ENCODE data around the gene P4HB. TPM values are rescaled to one million over a fixed set of nuclear protein-coding genes. Genes with fewer than 3 reads are reported as not detected.
"Not testable (repeated sequence)": the region's sequence is repeated elsewhere in the genome, so short reads cannot be mapped to it uniquely, and the experiment has no call there.

The P4HB gene
- total and polyA plus RNA-seq, 4 donors = 143 to 443 (median 283) TPM

- no peak overlapping the region for H3K4me3 ChIP-seq (ENCODE audit: low read depth, low read length)
- no peaks in the 10 kb centered on the region for H3K27me3 ChIP-seq (ENCODE audit: control insufficient read depth, insufficient read depth, low read length)
- H3K4me1 ChIP-seq (ENCODE audit: control insufficient read depth, insufficient read depth, low read length) = no peaks in the 10 kb centered on the region
- 74% methylated on average over 38 of the region's 40 CpGs for WGBS (ENCODE audit: insufficient coverage)
- H3K36me3 ChIP-seq (ENCODE audit: control insufficient read depth, insufficient read depth, low read length) = peaks cover 54% of the 10 kb centered on the region
- H3K9me3 ChIP-seq (ENCODE audit: control insufficient read depth, insufficient read depth, low read length) = no peaks in the 10 kb centered on the region
- no peak overlapping the region for H3K27ac ChIP-seq (ENCODE audit: low read depth, low read length)
- no peak for DNase-seq (ENCODE audit: low read depth in 4 of 6, low spot score in 6 of 6)
Measured at GRCh38 chr17:81840826-81841778, 19.2 kb downstream of the P4HB start.

- H3K36me3 ChIP-seq (ENCODE audit: control insufficient read depth, insufficient read depth, low read length) = peaks cover 43% of the 10 kb centered on the region
- not testable (repeated sequence) for H3K4me1 ChIP-seq (ENCODE audit: control insufficient read depth, insufficient read depth, low read length); H3K4me3 ChIP-seq (ENCODE audit: low read depth, low read length); H3K27me3 ChIP-seq (ENCODE audit: control insufficient read depth, insufficient read depth, low read length); H3K27ac ChIP-seq (ENCODE audit: low read depth, low read length); DNase-seq (ENCODE audit: low read depth in 4 of 6, low spot score in 6 of 6); H3K9me3 ChIP-seq (ENCODE audit: control insufficient read depth, insufficient read depth, low read length)
- WGBS (ENCODE audit: insufficient coverage) = 83% methylated on average over 5 of the region's 5 CpGs
Measured at GRCh38 chr17:81840059-81840458, 20.3 kb downstream of the P4HB start.

GRCh38 chr17:81839301-81839700 lies 21.0 kb downstream of the P4HB start:
- no peak for DNase-seq (ENCODE audit: low read depth in 4 of 6, low spot score in 6 of 6)
- peaks cover 4% of the 10 kb centered on the region for H3K4me1 ChIP-seq (ENCODE audit: control insufficient read depth, insufficient read depth, low read length)
- no peak overlapping the region for H3K4me3 ChIP-seq (ENCODE audit: low read depth, low read length)
- H3K27me3 ChIP-seq (ENCODE audit: control insufficient read depth, insufficient read depth, low read length) = no peaks in the 10 kb centered on the region
- 78% methylated on average over 12 of the region's 15 CpGs for WGBS (ENCODE audit: insufficient coverage)
- no peaks in the 10 kb centered on the region for H3K9me3 ChIP-seq (ENCODE audit: control insufficient read depth, insufficient read depth, low read length)
- H3K36me3 ChIP-seq (ENCODE audit: control insufficient read depth, insufficient read depth, low read length) = peaks cover 43% of the 10 kb centered on the region
- no peak overlapping the region for H3K27ac ChIP-seq (ENCODE audit: low read depth, low read length)

DNA sequence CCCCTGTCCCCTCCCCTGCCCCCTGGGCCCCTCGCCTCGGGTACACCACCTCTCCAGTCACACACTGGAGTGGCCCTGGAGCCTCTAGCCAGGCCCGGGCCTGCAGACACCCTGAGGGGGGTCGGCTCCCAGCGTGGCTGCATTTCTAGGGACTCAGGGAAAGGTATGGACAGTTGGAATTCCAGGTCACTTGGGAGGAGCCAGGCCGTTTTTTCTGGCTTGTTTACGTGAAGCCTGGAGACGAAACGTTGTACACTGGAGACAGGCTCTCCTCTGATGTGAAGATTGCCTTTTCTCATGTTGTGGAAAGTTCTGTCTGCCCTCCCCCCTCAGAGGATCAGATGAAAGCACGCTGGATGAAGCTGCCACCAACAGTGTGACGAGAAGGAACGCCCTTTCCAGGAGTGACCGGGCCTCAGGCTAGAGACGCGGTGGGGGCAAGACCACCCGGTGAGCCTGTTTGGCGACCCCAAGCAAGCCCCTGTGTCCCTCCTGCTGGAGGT lies 21.5 kb downstream of the P4HB start:
- Histone ChIP-seq H3K36me3 (ENCODE audit: control insufficient read depth, insufficient read depth, low read length) (peaks cover 39% of the 10 kb centered on the region), H3K27ac (ENCODE audit: low read depth, low read length) (no peak overlapping the region), H3K9me3 (ENCODE audit: control insufficient read depth, insufficient read depth, low read length) (no peaks in the 10 kb centered on the region), H3K4me1 (ENCODE audit: control insufficient read depth, insufficient read depth, low read length) (peaks cover 9% of the 10 kb centered on the region), H3K4me3 (ENCODE audit: low read depth, low read length) (no peak overlapping the region), H3K27me3 (ENCODE audit: control insufficient read depth, insufficient read depth, low read length) (no peaks in the 10 kb centered on the region)
- WGBS (ENCODE audit: insufficient coverage) = 53% methylated on average over 12 of the region's 17 CpGs
- no peak for DNase-seq (ENCODE audit: low read depth in 4 of 6, low spot score in 6 of 6)

DNA sequence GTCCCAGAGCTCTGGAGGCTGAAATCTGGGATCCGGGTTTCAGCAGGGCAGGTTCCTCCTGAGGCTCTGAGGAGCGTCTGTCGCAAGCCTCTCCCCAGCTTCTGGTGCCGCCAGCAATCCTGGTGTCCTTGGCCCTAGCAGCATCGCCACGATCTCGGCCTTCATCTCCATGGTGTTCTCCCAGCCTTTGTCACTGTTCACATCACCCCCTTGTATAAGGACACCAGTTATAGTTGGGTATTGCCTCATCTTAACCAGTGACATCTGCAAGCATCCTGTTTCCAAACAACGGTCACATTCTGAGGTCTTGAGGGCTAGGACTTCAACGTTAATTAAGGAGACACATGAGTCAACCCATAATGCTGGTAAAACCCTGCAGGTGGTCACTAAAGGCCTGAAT lies 22.7 kb downstream of the P4HB start:
- no peak for DNase-seq (ENCODE audit: low read depth in 4 of 6, low spot score in 6 of 6)
- Histone ChIP-seq H3K9me3 (ENCODE audit: control insufficient read depth, insufficient read depth, low read length) (no peaks in the 10 kb centered on the region), H3K27ac (ENCODE audit: low read depth, low read length) (no peak overlapping the region), H3K4me1 (ENCODE audit: control insufficient read depth, insufficient read depth, low read length) (peaks cover 12% of the 10 kb centered on the region), H3K4me3 (ENCODE audit: low read depth, low read length) (no peak overlapping the region), H3K36me3 (ENCODE audit: control insufficient read depth, insufficient read depth, low read length) (peaks cover 28% of the 10 kb centered on the region), H3K27me3 (ENCODE audit: control insufficient read depth, insufficient read depth, low read length) (no peaks in the 10 kb centered on the region)
- WGBS (ENCODE audit: insufficient coverage) = 79% methylated on average over 8 of the region's 9 CpGs

- H3K27ac ChIP-seq (ENCODE audit: low read depth, low read length) = peak within 1 kb of the TSS; percentile 79
- no peaks in the 10 kb centered on the region for H3K9me3 ChIP-seq (ENCODE audit: control insufficient read depth, insufficient read depth, low read length)
- no peak for DNase-seq (ENCODE audit: low read depth in 4 of 6, low spot score in 6 of 6)
- 93% methylated on average over 26 of the region's 26 CpGs for WGBS (ENCODE audit: insufficient coverage)
- peaks cover 27% of the 10 kb centered on the region for H3K4me1 ChIP-seq (ENCODE audit: control insufficient read depth, insufficient read depth, low read length)
- H3K27me3 ChIP-seq (ENCODE audit: control insufficient read depth, insufficient read depth, low read length) = no peaks in the 10 kb centered on the region
- peaks cover 17% of the 10 kb centered on the region for H3K36me3 ChIP-seq (ENCODE audit: control insufficient read depth, insufficient read depth, low read length)
- peak within 1 kb of the TSS; percentile 88 for H3K4me3 ChIP-seq (ENCODE audit: low read depth, low read length)
Measured at GRCh38 chr17:81834831-81835267, 25.5 kb downstream of the P4HB start, which contains the start of gene PPP1R27. Gene PPP1R27, minus strand, starts transcription at chr17:81835050. Its CDS starts 97 bp downstream, at chr17:81834953.

- Histone ChIP-seq H3K4me1 (ENCODE audit: control insufficient read depth, insufficient read depth, low read length) (peaks cover 27% of the 10 kb centered on the region), H3K36me3 (ENCODE audit: control insufficient read depth, insufficient read depth, low read length) (peaks cover 24% of the 10 kb centered on the region), H3K4me3 (ENCODE audit: low read depth, low read length) (peak overlapping the region; percentile 88), H3K27me3 (ENCODE audit: control insufficient read depth, insufficient read depth, low read length) (no peaks in the 10 kb centered on the region), H3K9me3 (ENCODE audit: control insufficient read depth, insufficient read depth, low read length) (no peaks in the 10 kb centered on the region), H3K27ac (ENCODE audit: low read depth, low read length) (peak overlapping the region; percentile 79)
- 83% methylated on average over 27 of the region's 31 CpGs for WGBS (ENCODE audit: insufficient coverage)
- DNase-seq (ENCODE audit: low read depth in 4 of 6, low spot score in 6 of 6) = no peak
Measured at GRCh38 chr17:81833921-81834830, 26.2 kb downstream of the P4HB start.

- Histone ChIP-seq H3K4me1 (ENCODE audit: control insufficient read depth, insufficient read depth, low read length) (peaks cover 33% of the 10 kb centered on the region), H3K4me3 (ENCODE audit: low read depth, low read length) (peak within 1 kb of the TSS; percentile 88), H3K27ac (ENCODE audit: low read depth, low read length) (peak within 1 kb of the TSS; percentile 79), H3K36me3 (ENCODE audit: control insufficient read depth, insufficient read depth, low read length) (peaks cover 32% of the 10 kb centered on the region), H3K9me3 (ENCODE audit: control insufficient read depth, insufficient read depth, low read length) (no peaks in the 10 kb centered on the region), H3K27me3 (ENCODE audit: control insufficient read depth, insufficient read depth, low read length) (no peaks in the 10 kb centered on the region)
- under 1% methylated on average over 74 of the region's 76 CpGs for WGBS (ENCODE audit: insufficient coverage)
- DNase-seq (ENCODE audit: low read depth in 4 of 6, low spot score in 6 of 6) = peak; percentile 54 to 97 (median 83)
Measured at GRCh38 chr17:81833160-81833920, 27.0 kb downstream of the P4HB start, which contains the start of gene MCRIP1. Gene MCRIP1, minus strand, starts transcription at chr17:81833291. Its CDS starts 8,785 bp downstream, at chr17:81824506.
